PC-3 (cell line): ENCODE results near the gene SPSB1. TPM values are rescaled to one million over a fixed set of nuclear protein-coding genes. Genes with fewer than 3 reads are reported as not detected.

Source experiments
- ATAC-seq: fragments of 200-7000 bp; cut with Tn5 transposase; 2 replicates; pipeline ENCODE4 v1.9.1; 2020; ENCODE audit warnings: mild to moderate bottlenecking, moderate library complexity
- BruUV-seq: library from RNA; stranded (reverse); fragments of 400-500 nt; replicated peaks from 2 replicates; lab custom pipeline; 2021; lab: Mats Ljungman, UMichigan
- CTCF ChIA-PET: fragments of 300-600 bp; sonication (Branson Sonifier 250); formaldehyde crosslinking; loops from one replicate; lab custom pipeline; 2022; ENCODE audit warnings: antibody characterized with exemption; lab: Charles Lee
- POLR2A ChIA-PET: fragments of 300-600 bp; sonication (Branson Sonifier 250); formaldehyde crosslinking; loops from one replicate; lab custom pipeline; 2022; ENCODE audit warnings: antibody characterized with exemption; ENCODE audit not compliant: unreplicated experiment; lab: Charles Lee
- DNase-seq: peaks from one replicate; pipeline ENCODE4 v3.0.0-alpha.2; 2015
- H2AFZ ChIP-seq: fragments of 300-600 bp; sonication (generic); 2 replicates; pipeline ENCODE4 v1.6.0; 2016; ENCODE audit warnings: antibody characterized with exemption, low read length
- H3F3A ChIP-seq: fragments of 300-600 bp; sonication (generic); one replicate; pipeline ENCODE4 v1.6.0; 2017; ENCODE audit warnings: antibody characterized with exemption, low read length, control low read depth, mild to moderate bottlenecking; ENCODE audit not compliant: unreplicated experiment
- H3K27ac ChIP-seq: fragments of 300-600 bp; sonication (generic); 2 replicates; pipeline ENCODE4 v1.5.1; 2016; ENCODE audit warnings: mild to moderate bottlenecking, low read length
- H3K27me3 ChIP-seq: fragments of 300-600 bp; sonication (generic); 2 replicates; pipeline ENCODE4 v1.6.1; 2016; ENCODE audit warnings: low read length, mixed read lengths
- H3K36me3 ChIP-seq: fragments of 300-600 bp; sonication (generic); 2 replicates; pipeline ENCODE4 v1.6.1; 2016; ENCODE audit warnings: low read depth, mixed run types, low read length, mixed read lengths
- H3K4me1 ChIP-seq: fragments of 300-600 bp; sonication (generic); 2 replicates; pipeline ENCODE4 v1.5.1; 2016; ENCODE audit warnings: low read length; ENCODE audit not compliant: insufficient read depth
- H3K4me2 ChIP-seq: fragments of 300-600 bp; sonication (generic); 2 replicates; pipeline ENCODE4 v1.6.0; 2016; ENCODE audit warnings: low read length
- H3K4me3 ChIP-seq: fragments of 300-600 bp; sonication (generic); 2 replicates; pipeline ENCODE4 v1.5.1; 2016; ENCODE audit warnings: mild to moderate bottlenecking, low read length, mixed read lengths
- H3K79me2 ChIP-seq: fragments of 300-600 bp; sonication (generic); 2 replicates; pipeline ENCODE4 v1.6.1; 2017; ENCODE audit warnings: low read length, mixed read lengths
- H3K9ac ChIP-seq: fragments of 300-600 bp; sonication (generic); 2 replicates; pipeline ENCODE4 v1.6.0; 2016; ENCODE audit warnings: mild to moderate bottlenecking, low read length
- H3K9me2 ChIP-seq: fragments of 300-600 bp; sonication (generic); replicated peaks from 2 replicates; pipeline ENCODE4 v1.6.1; 2016; ENCODE audit warnings: mixed run types, low read length, mixed read lengths
- H3K9me3 ChIP-seq: fragments of 300-600 bp; sonication (generic); 2 replicates; pipeline ENCODE4 v1.6.1; 2016; ENCODE audit warnings: low read length, mixed read lengths
- H4K20me1 ChIP-seq: fragments of 300-600 bp; sonication (generic); 2 replicates; pipeline ENCODE4 v1.6.1; 2016; ENCODE audit warnings: low read length, mixed read lengths
- EZH2 ChIP-seq: fragments of 300-600 bp; sonication (generic); IDR thresholded peaks from one replicate; pipeline ENCODE4 v1.6.1; 2017; ENCODE audit warnings: antibody characterized with exemption, mild to moderate bottlenecking, low read length; ENCODE audit not compliant: unreplicated experiment
- EZH2phosphoT487 ChIP-seq: fragments of 300-600 bp; sonication (generic); IDR thresholded peaks from 2 replicates; pipeline ENCODE4 v1.6.1; 2018; ENCODE audit warnings: mild to moderate bottlenecking, antibody characterized with exemption, low read length, borderline replicate concordance
- intact Hi-C: fragments of 100-400 bp; cut with micrococcal nuclease; formaldehyde crosslinking; loops from 2 replicates; pipeline ENCODE4 v1.9.0; 2023
- total RNA-seq: library from RNA; depleted of rRNA; stranded (reverse); fragments of >200 nt; gene quantifications from 2 replicates; pipeline ENCODE4 v1.2.3, GENCODE V29; 2014
- TF ChIP-seq, protein P1 (sequence below): fragments of 300-600 bp; sonication (generic); conservative IDR thresholded peaks from 2 replicates; pipeline ENCODE4 v1.5.1; 2017; ENCODE audit warnings: antibody characterized with exemption, low read depth, mild to moderate bottlenecking, low read length

The SPSB1 gene
- total RNA-seq, 1 experiment from 2014 or later = 18.1 TPM

DNA sequence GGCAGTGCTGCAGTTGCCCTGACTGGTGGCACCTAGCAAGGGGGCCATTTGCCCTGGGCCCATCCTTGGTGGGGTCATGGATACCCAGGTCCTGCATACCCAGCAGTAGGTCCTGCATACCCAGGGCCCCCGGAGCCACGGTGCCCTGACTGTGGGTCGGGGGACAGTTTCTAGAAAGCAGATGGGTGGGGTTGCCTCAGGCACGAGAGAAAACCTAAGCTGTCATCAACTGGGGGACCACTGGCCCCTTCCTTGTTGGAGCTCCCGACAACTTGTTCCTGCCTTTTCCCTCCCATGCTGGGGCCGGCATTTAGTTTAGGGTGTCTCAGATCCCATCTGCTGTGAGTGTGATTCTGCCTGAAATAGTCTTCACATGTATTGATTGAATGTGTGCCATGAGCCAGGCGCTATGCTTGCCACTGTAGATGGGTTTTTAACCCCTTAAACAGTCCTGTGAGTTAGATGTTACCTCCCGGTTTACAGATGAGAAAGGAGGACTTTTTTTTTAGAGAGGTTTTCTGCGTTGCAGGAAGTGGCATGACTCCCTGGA, 15.6 kb downstream of the SPSB1 start:
- Histone ChIP-seq H3K4me2 (no peak overlapping the region), H3K9ac (no peak overlapping the region), H3K4me3 (no peak overlapping the region), H3K9me2 (no peaks in the 10 kb centered on the region), H3K4me1 (peaks cover 5% of the 10 kb centered on the region), H3K27ac (no peak overlapping the region), H4K20me1 (peaks cover 50% of the 10 kb centered on the region), H3K36me3 (no peaks in the 10 kb centered on the region), H3K79me2 (peaks cover 97% of the 10 kb centered on the region), H3F3A (no peaks in the 10 kb centered on the region), H2AFZ (no peak overlapping the region), H3K27me3 (no peaks in the 10 kb centered on the region), H3K9me3 (no peaks in the 10 kb centered on the region)
- ChIA-PET POLR2A (no interaction called here), CTCF (no interaction called here)
- no TSS peak for BruUV-seq
- ATAC-seq = no peak
- DNase-seq = no peak
- intact Hi-C loops = no loop called here
- TF ChIP-seq EZH2 (no peak), EZH2phosphoT487 (no peak)
- TF ChIP-seq, protein P1, sequence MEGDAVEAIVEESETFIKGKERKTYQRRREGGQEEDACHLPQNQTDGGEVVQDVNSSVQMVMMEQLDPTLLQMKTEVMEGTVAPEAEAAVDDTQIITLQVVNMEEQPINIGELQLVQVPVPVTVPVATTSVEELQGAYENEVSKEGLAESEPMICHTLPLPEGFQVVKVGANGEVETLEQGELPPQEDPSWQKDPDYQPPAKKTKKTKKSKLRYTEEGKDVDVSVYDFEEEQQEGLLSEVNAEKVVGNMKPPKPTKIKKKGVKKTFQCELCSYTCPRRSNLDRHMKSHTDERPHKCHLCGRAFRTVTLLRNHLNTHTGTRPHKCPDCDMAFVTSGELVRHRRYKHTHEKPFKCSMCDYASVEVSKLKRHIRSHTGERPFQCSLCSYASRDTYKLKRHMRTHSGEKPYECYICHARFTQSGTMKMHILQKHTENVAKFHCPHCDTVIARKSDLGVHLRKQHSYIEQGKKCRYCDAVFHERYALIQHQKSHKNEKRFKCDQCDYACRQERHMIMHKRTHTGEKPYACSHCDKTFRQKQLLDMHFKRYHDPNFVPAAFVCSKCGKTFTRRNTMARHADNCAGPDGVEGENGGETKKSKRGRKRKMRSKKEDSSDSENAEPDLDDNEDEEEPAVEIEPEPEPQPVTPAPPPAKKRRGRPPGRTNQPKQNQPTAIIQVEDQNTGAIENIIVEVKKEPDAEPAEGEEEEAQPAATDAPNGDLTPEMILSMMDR = no peak

DNA sequence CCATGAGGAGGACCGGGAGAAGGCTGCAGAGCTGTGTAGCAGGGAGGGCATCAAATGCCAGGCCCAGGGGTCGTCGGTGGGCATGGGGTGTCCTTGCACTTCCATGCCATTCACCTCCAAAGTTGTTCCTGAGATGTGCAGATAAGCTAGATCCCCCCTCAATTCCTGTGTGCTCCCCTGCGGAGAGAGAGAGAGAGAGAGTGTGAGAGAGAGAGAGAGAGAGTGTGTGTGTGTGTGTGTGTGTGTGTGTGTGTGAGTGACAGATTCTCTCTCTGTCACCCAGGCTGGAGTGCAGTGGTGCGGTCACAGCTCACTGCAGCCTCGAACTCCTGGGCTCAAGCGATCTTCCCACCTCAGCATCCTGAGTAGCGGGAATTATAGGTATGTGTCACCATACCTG, 16.4 kb downstream of the SPSB1 start:
- no peak for ATAC-seq
- POLR2A ChIA-PET = no interaction called here
- Histone ChIP-seq H3K9me3 (no peaks in the 10 kb centered on the region), H3K9me2 (no peaks in the 10 kb centered on the region), H2AFZ (no peak overlapping the region), H3F3A (no peaks in the 10 kb centered on the region), H3K27ac (no peak overlapping the region), H3K79me2 (peaks cover 93% of the 10 kb centered on the region), H3K9ac (no peak overlapping the region), H3K27me3 (no peaks in the 10 kb centered on the region), H4K20me1 (peaks cover 43% of the 10 kb centered on the region; the same call in 1 of the 2 replicates), H3K4me1 (no peaks in the 10 kb centered on the region), H3K4me2 (no peak overlapping the region), H3K4me3 (no peak overlapping the region), H3K36me3 (no peaks in the 10 kb centered on the region)
- no TSS peak for BruUV-seq
- CTCF ChIA-PET = no interaction called here
- TF ChIP-seq EZH2 (no peak), EZH2phosphoT487 (no peak)
- TF ChIP-seq, protein P1 = no peak
- intact Hi-C loops = no loop called here
- no peak for DNase-seq

DNA sequence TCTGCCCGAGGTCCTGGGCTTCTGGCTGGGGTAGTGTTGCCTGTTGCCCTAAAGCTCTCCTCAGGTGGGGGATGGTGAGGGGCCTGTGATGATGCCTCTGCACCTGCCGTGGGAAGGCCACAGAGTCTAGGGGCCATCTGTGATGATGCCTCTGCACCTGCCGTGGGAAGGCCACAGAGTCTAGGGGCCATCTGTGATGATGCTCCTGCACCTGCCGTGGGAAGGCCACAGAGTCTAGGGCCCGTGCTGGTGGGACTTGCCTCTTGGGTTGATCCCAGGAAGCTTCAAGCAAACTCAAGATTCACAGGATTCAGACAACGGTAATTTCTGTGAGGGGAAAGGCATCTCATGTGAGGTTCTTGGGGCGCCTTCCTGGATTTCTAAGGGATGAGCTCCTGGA, 17.3 kb downstream of the SPSB1 start:
- no peaks in the 10 kb centered on the region for H3K36me3 ChIP-seq
- H3K4me1 ChIP-seq = no peaks in the 10 kb centered on the region
- no peak overlapping the region for H2AFZ ChIP-seq
- DNase-seq (no peak), ATAC-seq (no peak)
- no peak overlapping the region for H3K4me2 ChIP-seq
- intact Hi-C loops = no loop called here
- H3F3A ChIP-seq = no peaks in the 10 kb centered on the region
- H4K20me1 ChIP-seq = peaks cover 37% of the 10 kb centered on the region; the same call in 1 of the 2 replicates
- TF ChIP-seq, protein P1 = no peak
- TF ChIP-seq EZH2 = no peak
- H3K9ac ChIP-seq = no peak overlapping the region
- no peaks in the 10 kb centered on the region for H3K27me3 ChIP-seq
- H3K79me2 ChIP-seq = peaks cover 90% of the 10 kb centered on the region
- H3K9me3 ChIP-seq = no peaks in the 10 kb centered on the region
- no peaks in the 10 kb centered on the region for H3K9me2 ChIP-seq
- H3K4me3 ChIP-seq = no peak overlapping the region
- no peak overlapping the region for H3K27ac ChIP-seq
- CTCF ChIA-PET = interaction anchor here (0.6 kb wide), 1 partner anchor 20 kb away, joined by 3 read pairs; no protein-coding TSS in a partner anchor
- POLR2A ChIA-PET = no interaction called here
- no TSS peak for BruUV-seq
